ENCODE data around the gene PTGR2.
"Not testable (repeated sequence)": the region's sequence is repeated elsewhere in the genome, so short reads cannot be mapped to it uniquely, and the experiment has no call there.

PTGR2 gene

GRCh38 chr14:73833530-73834260 lies 17.9 kb upstream of the PTGR2 start:
- DNase-seq: no peak

GRCh38 chr14:73834261-73834625 lies 17.4 kb upstream of the PTGR2 start:
- DNase-seq: no peak

GRCh38 chr14:73838293-73839034 lies 13.2 kb upstream of the PTGR2 start:
- not testable (repeated sequence) for DNase-seq

GRCh38 chr14:73842201-73842600 lies 9.4 kb upstream of the PTGR2 start:
- DNase-seq: no peak

GRCh38 chr14:73842851-73843250 lies 8.8 kb upstream of the PTGR2 start:
- DNase-seq: no peak

- no peak for DNase-seq
Measured at GRCh38 chr14:73843296-73843695, 8.3 kb upstream of the PTGR2 start.

- DNase-seq: no peak
Measured at GRCh38 chr14:73846947-73847346, 4.7 kb upstream of the PTGR2 start.

- DNase-seq: no peak
Measured at GRCh38 chr14:73851000-73851399, 631 bp upstream of the PTGR2 start.

GRCh38 chr14:73859145-73859544 lies 7.5 kb downstream of the PTGR2 start:
- DNase-seq: no peak

GRCh38 chr14:73861073-73861472 lies 9.4 kb downstream of the PTGR2 start:
- no peak for DNase-seq

GRCh38 chr14:73862480-73862879 lies 10.8 kb downstream of the PTGR2 start:
- DNase-seq: no peak

GRCh38 chr14:73863209-73863608 lies 11.6 kb downstream of the PTGR2 start:
- no peak for DNase-seq

- DNase-seq: no peak
Measured at GRCh38 chr14:73865534-73866113, 14.0 kb downstream of the PTGR2 start.

GRCh38 chr14:73869754-73870153 lies 18.1 kb downstream of the PTGR2 start:
- DNase-seq: not testable (repeated sequence)

GRCh38 chr14:73870525-73871235 lies 19.0 kb downstream of the PTGR2 start:
- no peak for DNase-seq

- no peak for DNase-seq
Measured at GRCh38 chr14:73873660-73874059, 22.0 kb downstream of the PTGR2 start.

GRCh38 chr14:73877790-73878189 lies 26.2 kb downstream of the PTGR2 start:
- no peak for DNase-seq

GRCh38 chr14:73878436-73878835 lies 26.8 kb downstream of the PTGR2 start:
- no peak for DNase-seq

GRCh38 chr14:73879027-73879426 lies 27.4 kb downstream of the PTGR2 start:
- no peak for DNase-seq

GRCh38 chr14:73884438-73885190 lies 33.0 kb downstream of the PTGR2 start:
- no peak for DNase-seq

- DNase-seq: peak; percentile 90 to 93
Measured at GRCh38 chr14:73886449-73887317, 35.1 kb downstream of the PTGR2 start, which contains the start of gene ZNF410. ZNF410 (plus strand) TSS chr14:73886859; CDS start chr14:73892176, 5,317 bp downstream.

- peak in 1 of 2 experiments; percentile 67 for DNase-seq
Measured at GRCh38 chr14:73887318-73887616, 35.6 kb downstream of the PTGR2 start.

All from Kasumi-1 (cell line).